Esophagus squamous epithelium (tissue), 4 donors: ENCODE data around the gene NRM.

ENCODE experiments used
- CTCF ChIP-seq, 6 experiments: fragments of 450-650 bp in 4 of 6; fragments of 200-600 bp in 2 of 6; sonication (generic) in 2 of 6; IDR thresholded peaks; one replicate each; pipeline ENCODE4 v1.5.1; 2016 to 2019; ENCODE audit warnings: antibody characterized with exemption in 6 of 6, mild to moderate bottlenecking in 4 of 6, moderate library complexity in 4 of 6
- POLR2A ChIP-seq, 4 donors: fragments of 450-650 bp; IDR thresholded peaks; one replicate each; pipeline ENCODE4 v1.6.1; 2017; ENCODE audit warnings: antibody characterized with exemption in 4 of 4, mild to moderate bottlenecking in 4 of 4, moderate library complexity in 3 of 4

GRCh38 chr6:30722280-30723112, 31.7 kb upstream of the NRM start:
- TF ChIP-seq CTCF (IDR thresholded peaks at IDR 0.05) (peak; percentile 92 to 100 (median 99)), POLR2A (IDR thresholded peaks at IDR 0.05) (peak in 1 of 4 donors; percentile 9)
